Ishikawa (cell line): ENCODE results near the gene KIF27.

Experiments
- CEBPB ChIP-seq: IDR thresholded peaks from 2 replicates; pipeline ENCODE4 v1.6.1; 2012
- CREB1 ChIP-seq: IDR thresholded peaks from 2 replicates; pipeline ENCODE4 v1.6.1; 2012; ENCODE audit warnings: low read depth
- EGR1 ChIP-seq: IDR thresholded peaks from 2 replicates; pipeline ENCODE4 v1.6.1; 2012
- EP300 ChIP-seq: IDR thresholded peaks from 2 replicates; pipeline ENCODE4 v1.6.1; 2012; ENCODE audit warnings: borderline replicate concordance
- FOXM1 ChIP-seq: IDR thresholded peaks from 2 replicates; pipeline ENCODE4 v1.6.1; 2012; ENCODE audit warnings: low read depth, borderline replicate concordance
- NFIC ChIP-seq: IDR thresholded peaks from 2 replicates; pipeline ENCODE4 v1.6.1; 2012
- RAD21 ChIP-seq: IDR thresholded peaks from 2 replicates; pipeline ENCODE4 v1.6.1; 2012; ENCODE audit warnings: low read depth
- REST ChIP-seq: IDR thresholded peaks from 2 replicates; pipeline ENCODE4 v1.6.1; 2012; ENCODE audit warnings: low read depth, mild to moderate bottlenecking
- TAF1 ChIP-seq: IDR thresholded peaks from 2 replicates; pipeline ENCODE4 v1.6.1; 2012; ENCODE audit warnings: low read depth, mild to moderate bottlenecking
- TCF12 ChIP-seq: IDR thresholded peaks from 2 replicates; pipeline ENCODE4 v1.6.1; 2012; ENCODE audit warnings: low read depth
- TEAD4 ChIP-seq: IDR thresholded peaks from 2 replicates; pipeline ENCODE4 v1.6.1; 2012
- USF1 ChIP-seq: IDR thresholded peaks from 2 replicates; pipeline ENCODE4 v1.6.1; 2012
- YY1 ChIP-seq: IDR thresholded peaks from 2 replicates; pipeline ENCODE4 v1.6.1; 2012; ENCODE audit warnings: low read depth
- ZBTB7A ChIP-seq: IDR thresholded peaks from 2 replicates; pipeline ENCODE4 v1.6.1; 2012; ENCODE audit warnings: low read depth
- TF ChIP-seq, protein P1 (sequence below): IDR thresholded peaks from 2 replicates; pipeline ENCODE4 v1.6.1; 2012

The KIF27 gene

DNA sequence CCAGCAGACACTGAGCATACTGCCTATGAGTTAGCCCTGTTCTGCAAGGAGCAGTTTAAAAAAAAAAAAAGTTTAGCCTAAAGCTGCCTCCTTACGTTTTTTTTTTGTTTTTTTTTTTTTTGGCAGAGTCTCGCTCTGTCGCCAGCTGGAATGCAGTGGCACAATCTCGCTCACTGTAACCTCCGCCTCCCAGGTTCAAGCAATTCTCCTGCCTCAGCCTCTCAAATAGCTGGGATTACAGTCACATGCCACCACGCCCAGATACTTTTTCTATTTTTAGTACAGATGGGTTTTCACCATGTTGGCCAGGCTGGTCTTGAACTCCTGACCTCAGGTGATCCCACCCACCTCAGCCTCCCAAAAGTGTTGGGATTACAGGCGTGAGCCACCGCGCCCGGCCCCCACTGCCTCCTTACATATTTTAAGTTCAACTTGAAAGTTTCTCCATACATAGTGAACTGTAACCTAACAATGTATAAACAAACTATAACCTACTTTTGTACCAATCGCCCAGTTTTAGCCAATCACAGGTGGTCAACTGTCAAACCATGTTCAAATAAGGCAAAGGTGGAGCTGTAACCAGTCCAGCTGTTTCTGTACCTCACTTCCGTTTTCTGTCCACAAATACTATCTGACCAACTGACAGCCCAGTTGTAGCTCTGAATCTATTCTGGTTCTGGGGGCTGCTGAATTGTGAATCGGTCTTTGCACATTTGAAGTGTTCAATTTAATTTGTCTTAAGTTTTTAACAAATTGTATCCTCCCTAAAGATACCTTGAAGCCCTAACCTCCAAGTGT, 120.8 kb downstream of the KIF27 start:
- TF ChIP-seq TAF1 (no peak), FOXM1 (no peak), REST (no peak), CEBPB (no peak), EGR1 (no peak), RAD21 (no peak), TCF12 (no peak), TEAD4 (no peak), EP300 (no peak), CREB1 (no peak), ZBTB7A (no peak), NFIC (no peak), USF1 (no peak), YY1 (no peak)
- TF ChIP-seq, protein P1, sequence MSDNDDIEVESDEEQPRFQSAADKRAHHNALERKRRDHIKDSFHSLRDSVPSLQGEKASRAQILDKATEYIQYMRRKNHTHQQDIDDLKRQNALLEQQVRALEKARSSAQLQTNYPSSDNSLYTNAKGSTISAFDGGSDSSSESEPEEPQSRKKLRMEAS = no peak

DNA sequence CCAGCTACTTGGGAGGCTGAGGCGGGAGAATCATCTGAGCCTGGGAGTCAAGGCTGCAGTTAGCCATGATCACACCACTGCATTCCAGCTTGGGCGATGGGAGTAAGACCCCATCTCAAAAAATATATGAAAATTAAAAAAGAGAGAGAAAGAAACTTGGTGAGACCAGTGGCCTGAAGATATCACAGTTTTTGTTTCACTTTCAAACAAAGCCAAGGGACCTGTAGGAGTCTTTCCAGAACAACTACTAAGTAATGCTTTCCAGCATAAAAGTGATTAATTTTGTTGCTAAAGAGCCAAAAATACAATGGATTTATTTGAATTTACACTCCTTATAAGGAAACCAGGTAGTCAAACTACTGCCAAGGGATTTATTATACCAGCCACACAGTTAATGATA, 127.2 kb downstream of the KIF27 start:
- no peak for TF ChIP-seq NFIC
- TF ChIP-seq TEAD4 = no peak
- no peak for TF ChIP-seq REST
- no peak for TF ChIP-seq FOXM1
- no peak for TF ChIP-seq CREB1
- TF ChIP-seq USF1 = no peak
- no peak for TF ChIP-seq TAF1
- TF ChIP-seq RAD21 = no peak
- TF ChIP-seq EGR1 = no peak
- no peak for TF ChIP-seq ZBTB7A
- TF ChIP-seq EP300 = no peak
- no peak for TF ChIP-seq YY1

- TF ChIP-seq TEAD4 = no peak
- TF ChIP-seq USF1 = no peak
- TF ChIP-seq, protein P1 = no peak
- no peak for TF ChIP-seq CREB1
- TF ChIP-seq CEBPB = no peak
- no peak for TF ChIP-seq EGR1
- no peak for TF ChIP-seq ZBTB7A
- TF ChIP-seq RAD21 = no peak
- TF ChIP-seq REST = no peak
- no peak for TF ChIP-seq YY1
- TF ChIP-seq TCF12 = no peak
- TF ChIP-seq FOXM1 = no peak
- no peak for TF ChIP-seq TAF1
- no peak for TF ChIP-seq NFIC
- TF ChIP-seq EP300 = no peak
Observed at GRCh38 chr9:83792746-83793145, 128.5 kb downstream of the KIF27 start.
